ENCODE data around the gene BLTP3B.
A peak's percentile ranks its signal among the peaks of the same experiment; 100 is the strongest.

GRCh38 chr12:100138048-100138802 lies 4.4 kb downstream of the BLTP3B start:
- TF ChIP-seq CTCF (conservative IDR thresholded peaks at IDR 0.05; ENCODE audit: low read depth, low read length) (peak; percentile 62), EZH2 (IDR thresholded peaks at IDR 0.05; ENCODE audit: borderline replicate concordance, low read depth, low read length, poor library complexity, severe bottlenecking) (no peak)
